DMS53 treated with DMSO at 0.1 percent for 48 hours (cell line): ENCODE measurements around the gene DLGAP4.

Source experiments
- DNase-seq: peaks from one replicate; lab custom pipeline; 2025; ENCODE audit not compliant: unreplicated experiment; lab: John Stamatoyannopoulos, UW

Gene DLGAP4

DNA sequence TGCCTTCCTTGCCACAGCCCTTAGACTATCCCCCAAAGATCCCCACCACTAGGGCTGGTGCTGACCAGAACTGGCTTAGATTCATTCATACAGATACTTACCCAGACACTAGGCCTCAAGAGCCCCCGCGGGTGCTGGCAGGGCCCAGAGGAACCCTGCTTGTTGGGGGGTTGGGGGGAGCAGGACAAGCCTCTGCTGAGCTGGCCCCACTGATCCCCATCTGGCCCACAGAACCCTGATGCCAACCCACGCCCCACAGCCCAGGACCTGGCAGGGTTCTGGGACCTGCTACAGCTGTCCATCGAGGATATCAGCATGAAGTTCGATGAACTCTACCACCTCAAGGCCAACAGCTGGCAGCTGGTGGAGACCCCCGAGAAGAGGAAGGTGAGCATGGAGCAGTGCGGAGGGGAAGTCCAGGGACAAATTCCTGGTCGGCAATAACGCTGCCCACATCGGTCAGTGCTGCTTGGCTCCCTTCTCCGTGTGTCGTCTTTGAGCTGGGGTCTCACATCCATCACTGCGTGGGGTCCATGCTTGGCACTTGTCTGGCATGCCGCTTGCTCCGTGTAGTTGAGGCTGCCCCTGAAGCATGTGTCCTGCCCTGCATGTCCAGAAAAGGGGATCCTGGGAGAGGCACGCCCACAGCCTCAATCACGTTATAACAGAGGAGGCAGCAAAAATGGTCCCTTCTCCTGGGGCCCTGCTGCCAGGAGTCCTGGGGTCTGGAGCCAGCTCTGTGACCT lies 219.7 kb downstream of the DLGAP4 start:
- DNase-seq, result no peak

DNA sequence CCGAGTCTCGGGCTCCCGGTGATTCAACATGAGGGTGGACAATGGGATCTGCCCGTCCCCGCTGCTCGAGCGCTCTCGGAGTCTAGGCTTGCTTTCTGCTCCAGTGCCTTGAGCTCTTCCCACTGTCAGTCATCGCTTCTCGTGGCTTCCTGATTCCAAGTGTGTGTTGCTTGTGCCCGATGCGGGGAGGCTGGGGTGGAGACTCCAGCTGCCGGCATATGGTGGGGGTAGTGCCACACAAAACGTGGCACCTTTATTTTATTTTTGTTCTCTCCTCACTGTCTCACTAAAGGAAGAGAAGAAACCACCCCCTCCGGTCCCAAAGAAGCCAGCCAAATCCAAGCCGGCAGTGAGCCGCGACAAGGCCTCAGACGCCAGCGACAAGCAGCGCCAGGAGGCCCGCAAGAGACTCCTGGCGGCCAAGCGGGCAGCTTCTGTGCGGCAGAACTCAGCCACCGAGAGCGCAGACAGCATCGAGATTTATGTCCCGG lies 220.4 kb downstream of the DLGAP4 start:
- DNase-seq, result no peak

DNA sequence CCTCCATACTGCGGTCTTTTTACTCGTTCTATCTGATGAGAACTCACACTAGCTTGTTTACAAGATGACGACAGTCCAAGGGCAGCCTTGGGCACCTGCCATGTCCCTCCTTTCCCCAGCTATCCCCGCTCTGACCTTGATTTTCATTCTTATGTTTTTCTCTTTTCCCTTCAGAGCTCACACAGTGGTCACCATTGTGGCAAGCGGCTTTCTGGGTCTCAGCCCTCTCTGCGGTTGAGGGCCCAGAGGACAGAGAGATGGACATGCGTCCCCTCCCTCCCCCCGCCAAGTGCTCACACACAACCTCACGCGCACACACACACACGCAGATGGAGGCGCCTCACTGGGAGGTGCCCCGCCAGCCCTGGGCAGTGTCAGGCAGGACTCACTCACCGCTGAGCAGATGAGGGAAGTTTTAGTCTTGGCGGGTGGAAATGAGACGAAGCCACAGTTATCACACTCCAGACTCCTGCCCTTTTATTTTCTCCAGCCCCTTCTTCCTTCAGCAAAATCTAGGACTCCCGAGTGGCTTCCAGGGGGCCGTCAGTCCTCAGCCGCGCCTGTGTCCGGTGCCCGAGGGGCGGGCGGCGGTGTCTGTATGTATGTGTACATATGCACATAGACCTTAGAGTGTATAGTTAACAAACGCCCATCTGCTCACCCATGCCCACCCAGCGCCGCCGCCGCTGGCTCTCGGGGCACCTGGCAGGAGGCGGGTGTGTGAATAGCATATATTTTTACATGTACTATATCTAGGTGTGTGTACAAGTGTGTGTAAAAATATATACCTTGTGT lies 221.4 kb downstream of the DLGAP4 start:
- no peak for DNase-seq

DNA sequence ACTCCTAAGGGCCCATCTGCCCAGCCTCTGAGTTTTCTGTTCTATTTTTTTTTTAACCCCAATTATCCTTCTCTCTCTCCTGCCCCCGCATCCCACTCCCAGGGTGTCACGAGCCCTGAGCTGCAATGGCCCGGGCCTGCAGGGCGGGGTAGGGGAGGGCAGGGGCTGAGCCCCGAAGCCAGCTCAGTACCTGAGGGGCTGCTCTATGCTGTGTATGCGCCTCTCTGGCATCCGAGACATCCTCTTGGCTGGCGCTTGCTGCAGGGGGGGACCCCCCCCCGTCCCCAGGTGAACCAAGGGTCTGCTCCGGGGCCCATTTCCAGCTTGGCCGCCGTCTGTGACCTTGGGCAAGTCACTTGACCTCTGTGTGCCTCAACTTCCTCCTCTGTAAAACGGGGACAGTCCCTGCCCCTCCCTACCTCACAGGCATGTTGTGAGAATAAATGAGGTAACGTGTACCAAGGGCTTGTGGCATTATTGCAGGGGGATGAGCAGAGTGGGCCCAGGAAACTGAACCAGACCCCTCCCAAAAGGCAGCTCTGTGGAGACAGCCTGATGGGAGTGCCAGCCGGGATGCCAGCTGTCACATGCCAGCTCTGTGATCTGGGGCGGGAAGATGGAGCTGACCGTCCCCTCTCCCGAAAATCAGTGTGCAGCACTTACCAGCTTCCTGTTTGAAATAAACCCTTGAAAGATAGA lies 222.2 kb downstream of the DLGAP4 start:
- DNase-seq, result no peak

DNA sequence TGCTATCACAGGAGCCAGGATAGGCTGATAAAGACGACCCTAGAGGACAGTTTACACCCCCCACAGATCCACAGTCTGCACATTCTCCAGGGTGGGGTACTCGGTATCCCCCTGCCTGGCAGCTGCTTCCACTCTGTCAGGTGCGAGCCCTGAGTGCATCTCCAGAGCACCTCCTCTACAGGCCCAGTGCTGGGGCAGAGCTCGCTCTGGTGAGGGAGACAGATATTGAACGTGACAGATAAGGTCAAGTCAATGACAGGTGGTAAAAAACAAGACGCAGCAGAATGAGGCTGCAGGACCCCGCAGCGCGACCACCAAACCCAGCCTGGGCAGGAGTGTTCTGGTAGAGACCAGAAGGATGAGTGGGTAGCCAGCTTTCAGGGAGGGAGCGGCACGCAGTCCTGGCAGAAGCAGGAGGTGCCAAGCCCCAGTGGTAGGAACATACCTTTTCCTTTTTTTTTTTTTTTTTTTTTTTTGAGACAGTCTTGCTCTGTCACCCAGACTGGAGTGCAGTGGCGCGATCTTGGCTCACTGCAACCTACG lies 222.8 kb downstream of the DLGAP4 start:
- no peak for DNase-seq

DNA sequence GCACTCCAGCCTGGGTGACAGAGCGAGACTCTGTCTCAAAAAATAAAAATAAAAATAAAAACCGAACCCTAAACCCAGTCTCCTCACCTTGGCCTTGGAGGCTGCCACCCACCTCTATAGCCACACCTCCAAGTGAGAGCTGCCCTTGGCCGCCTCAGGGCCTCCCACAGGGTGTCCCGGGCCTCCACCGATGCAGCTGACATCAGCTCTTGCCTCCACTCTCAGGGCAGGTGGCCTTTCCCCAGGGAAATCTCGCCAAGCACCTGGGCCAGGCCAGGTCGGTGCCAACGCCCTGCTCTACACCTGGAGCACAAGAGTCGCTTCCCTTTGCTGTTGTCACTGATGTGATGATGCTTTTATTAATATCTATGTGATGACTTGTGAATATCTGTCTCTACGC lies 226.2 kb downstream of the DLGAP4 start:
- DNase-seq, result no peak

DNA sequence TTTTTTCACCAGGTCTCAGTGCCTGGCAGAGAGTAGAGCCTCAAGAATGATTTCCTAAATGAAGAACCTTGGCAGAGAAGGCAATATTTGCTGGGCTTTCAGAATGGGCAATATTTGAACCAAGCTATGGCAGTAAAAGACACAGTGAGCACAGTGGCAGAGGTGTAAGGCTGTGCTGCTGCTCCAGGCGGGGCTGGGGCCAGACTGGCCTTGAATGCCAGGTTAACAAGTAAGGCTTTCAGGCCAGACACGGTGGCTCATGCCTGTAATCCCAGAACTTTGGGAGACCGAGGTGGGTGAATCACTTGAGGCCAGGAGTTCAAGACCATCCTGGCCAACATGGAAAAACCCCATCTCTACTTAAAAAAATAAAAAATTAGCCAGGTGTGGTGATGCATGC lies 226.7 kb downstream of the DLGAP4 start:
- DNase-seq, result no peak

DNA sequence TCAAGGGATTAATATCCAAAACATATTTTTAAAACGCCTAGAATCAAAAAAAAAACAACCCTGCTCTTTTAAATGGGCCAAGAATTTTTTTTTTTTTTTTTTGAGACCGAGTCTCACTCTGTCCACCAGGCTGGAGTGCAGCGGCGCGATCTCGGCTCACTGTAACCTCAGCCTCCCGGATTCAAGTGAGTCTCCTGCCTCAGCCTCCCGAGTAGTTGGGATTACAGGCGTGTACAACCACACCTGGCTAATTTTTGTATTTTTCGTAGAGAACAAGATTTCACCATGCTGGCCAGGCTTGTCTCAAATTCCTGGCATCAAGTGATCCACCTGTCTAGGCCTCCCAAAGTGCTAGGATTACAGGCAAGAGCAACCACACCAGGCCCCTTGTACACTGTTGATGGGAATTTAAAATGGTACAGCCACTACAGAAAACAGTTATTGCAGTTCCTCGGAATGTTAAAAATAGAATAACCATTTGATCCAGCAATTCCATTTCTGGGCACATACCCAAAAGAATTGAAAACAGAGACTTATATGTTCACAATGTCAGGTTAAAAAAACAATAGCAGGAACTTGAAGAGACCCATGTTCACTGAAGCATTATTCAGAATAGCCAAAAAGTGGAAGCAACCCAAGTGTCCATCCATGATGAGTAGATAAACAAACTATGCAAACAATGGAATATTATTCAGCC lies 232.0 kb downstream of the DLGAP4 start:
- DNase-seq, result no peak

DNA sequence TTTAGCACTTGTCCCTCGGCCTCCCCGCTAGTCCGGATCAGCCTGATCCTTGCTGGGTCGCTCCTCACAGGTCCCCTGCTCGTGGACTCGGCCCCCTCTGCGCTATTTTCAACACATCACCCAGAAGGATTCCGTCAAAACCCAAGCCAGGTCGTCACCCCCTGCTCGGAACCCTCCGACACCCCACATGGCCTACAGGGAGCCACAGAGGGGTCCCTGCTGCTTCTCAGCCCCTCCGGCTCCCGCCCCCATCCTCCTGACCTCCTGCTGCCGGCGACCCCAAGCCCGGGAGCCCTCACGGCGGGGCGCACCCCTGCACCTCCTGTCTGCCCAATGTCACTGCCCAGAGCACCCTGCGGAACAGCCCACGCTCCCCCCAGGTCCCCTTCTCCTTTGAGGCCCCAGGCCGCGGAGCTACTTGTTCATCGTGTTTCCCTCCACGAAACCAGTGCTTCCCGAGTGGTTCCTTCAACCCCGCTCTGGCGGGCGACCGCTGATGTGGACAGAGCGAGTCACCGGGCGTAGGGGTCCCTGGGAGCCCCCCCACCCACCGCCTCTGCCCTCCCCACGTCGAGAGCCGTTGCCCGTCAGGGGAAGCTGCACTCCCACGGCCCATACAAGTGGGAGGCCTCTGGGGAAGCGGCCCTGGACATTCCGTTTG lies 234.5 kb downstream of the DLGAP4 start:
- DNase-seq, result no peak

DNA sequence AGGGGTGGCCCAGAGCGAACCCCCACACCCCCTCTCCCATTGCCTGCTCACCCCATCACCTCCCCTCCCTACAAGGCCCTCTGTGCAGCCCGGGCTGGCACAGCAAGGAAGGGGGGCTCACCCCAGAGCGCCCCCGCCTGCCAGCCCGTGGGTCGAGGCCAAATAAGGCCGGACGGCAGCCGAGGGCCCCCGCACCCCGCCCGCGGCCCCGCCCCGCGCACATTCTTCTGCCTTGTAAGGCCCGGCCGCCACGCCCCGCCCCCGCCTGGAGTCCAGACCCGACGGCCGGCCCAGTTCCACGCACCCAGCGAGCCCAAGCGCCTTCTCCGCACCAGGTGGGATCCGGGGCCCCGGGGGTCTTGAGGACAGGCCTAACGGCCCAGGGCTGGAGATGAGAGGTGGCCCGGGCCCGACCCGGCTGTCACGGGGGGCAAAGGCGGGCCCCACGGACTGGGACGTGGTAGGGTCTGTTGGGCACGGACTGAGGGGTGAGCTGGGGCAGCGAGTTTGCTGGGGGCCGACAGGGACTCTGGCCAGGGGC lies 235.2 kb downstream of the DLGAP4 start, which contains the start of gene MYL9:
MYL9 (plus strand) TSS at position 293 of the 541 bp plus-strand sequence. CDS start 3,366 bp downstream, outside the sequence.
- DNase-seq, result no peak

DNA sequence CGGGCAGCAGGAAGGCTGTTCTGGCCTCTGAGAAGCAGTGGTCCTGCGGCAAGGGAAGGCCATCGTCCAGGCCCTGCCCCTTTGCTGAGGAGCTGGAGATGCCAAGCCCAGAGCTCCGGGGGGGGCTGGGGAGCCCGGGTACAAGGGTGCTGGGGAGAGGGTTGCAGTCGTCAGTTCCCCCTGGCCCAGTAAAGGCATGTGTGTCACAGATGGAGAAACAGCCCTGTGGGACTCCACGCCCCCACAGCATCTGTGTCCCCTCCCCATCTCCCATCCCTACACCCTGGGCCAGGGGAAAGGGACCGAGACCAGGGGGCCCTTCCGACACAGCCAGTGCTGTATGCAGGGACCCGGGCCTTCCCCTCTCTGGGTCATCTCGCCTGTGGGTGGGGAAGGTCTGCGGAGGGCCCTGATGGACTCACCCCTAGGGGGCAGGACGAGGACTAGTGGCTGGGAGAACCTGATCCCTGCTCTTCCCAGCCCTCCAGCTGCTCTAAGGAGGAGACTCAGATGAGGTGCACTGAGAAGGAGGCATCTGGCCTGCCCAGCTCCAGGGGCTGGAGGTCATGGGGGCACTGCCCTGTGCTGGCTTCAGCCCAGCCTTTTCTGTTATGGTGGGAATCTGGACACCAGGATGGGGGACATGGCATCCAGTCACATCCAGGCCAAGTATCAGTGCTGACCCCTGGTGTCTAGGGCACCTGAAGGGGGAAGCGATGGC lies 235.8 kb downstream of the DLGAP4 start:
- DNase-seq, result no peak

DNA sequence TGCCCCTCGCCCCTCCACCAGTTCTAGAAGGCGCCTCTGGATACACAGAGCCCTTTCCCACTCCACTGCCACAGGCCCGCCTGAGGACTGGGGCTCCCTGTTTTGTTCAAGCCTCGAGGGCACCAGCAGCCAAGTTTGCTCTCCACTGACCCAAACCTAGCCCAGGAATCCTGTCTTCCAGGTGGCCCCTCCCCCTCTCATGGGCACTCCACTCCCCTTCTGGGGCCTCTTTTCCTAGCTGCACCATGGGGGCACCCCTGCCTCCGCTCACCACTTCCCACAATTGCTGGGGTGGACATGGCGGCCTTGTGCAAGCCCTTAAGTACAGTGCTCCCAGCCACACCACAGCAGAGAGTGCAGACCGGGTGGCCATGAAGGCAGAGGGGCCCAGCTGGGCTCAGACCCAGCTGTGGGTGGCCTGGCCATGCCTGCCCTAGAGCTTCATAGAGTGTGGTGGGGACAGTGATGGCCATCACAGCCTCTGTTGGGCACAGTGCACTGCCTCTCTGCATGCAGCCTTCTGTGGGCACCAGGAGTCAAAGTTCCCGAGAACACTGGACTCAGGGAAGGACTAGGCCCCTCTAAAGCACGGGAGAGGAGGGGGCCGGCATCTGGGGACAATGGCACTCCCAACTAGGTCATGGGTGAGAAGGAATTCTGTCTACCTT lies 236.5 kb downstream of the DLGAP4 start:
- no peak for DNase-seq

DNA sequence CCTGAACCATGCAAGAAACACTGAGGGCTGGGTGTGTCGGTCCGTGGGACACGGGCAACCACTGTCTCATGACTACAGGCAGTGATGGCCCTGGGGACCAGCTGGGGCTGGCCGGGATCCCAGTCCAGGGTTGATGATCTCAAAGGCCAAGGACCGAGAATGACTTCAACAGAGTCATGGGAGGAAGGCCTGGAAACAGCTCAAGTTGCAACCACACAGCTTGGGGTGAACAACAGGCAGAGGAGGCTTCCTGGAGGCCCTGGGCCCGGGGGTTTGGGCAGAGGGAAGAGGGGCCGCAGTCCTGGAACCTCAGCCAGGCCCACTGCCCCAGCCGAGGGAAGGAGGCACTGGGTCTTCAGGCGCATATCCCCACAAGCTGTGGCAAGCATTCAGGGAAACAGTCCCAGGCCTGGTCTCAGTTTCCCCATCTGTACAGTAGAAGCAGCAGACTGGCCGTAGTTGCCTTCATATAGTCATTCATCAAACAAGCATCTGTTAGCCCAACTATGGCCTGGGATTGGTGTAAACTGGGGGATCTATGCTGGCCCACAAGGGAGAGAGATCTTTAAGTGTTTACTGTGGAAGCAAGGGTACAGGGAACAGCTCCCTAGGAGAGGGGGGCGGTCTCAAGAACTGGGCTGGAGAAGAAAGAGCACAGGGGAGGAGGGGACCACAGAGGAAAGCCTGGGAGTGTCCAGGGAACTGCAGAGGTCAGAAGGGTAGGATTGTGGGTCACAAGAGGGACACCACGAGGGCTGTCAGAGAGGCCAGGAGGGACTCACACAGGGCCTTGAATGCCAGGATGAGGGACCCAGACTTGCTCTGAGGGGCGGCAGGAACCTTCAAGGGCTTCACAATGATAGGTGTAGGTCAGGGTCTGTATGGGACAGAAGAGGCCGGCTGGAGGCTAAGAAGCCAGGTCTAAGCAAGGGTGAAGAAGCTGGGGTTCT lies 237.3 kb downstream of the DLGAP4 start:
- DNase-seq, result no peak

DNA sequence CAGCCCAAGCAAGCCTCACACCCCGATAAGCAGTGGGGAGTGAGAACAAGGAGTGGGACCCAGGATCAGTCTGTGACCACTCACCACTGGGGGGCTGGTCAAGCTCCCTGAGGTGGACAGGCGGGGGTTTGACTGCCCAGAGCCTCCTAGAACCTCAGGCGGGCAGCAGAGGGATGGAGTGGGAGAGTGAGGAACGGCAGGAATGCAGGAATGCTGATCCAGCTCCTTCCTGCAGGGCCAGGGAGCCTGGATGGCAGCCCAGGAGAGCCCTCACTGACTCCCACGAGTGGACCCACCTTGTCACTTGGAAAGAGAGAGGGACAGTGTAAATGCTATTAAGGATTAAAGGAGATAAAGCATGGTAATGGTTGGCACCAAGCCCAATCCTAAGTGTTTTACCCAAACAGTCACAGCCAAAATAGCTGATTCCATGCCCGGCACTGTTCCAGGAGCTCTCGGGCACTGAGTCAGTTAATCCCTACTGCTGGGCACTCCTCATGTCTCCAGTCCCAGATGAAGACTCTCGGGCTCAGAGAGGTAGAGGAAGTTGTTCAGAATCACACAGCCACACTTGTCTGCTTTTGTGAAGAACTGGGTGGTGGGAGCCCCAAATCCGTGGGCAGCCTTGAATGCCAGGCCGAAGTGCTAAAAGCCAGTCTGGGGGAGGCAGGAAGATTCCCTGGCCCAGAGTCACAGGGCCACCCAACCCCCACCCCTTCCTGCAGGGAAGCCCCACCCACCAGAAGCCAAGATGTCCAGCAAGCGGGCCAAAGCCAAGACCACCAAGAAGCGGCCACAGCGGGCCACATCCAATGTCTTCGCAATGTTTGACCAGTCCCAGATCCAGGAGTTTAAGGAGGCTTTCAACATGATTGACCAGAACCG lies 238.2 kb downstream of the DLGAP4 start:
- no peak for DNase-seq

DNA sequence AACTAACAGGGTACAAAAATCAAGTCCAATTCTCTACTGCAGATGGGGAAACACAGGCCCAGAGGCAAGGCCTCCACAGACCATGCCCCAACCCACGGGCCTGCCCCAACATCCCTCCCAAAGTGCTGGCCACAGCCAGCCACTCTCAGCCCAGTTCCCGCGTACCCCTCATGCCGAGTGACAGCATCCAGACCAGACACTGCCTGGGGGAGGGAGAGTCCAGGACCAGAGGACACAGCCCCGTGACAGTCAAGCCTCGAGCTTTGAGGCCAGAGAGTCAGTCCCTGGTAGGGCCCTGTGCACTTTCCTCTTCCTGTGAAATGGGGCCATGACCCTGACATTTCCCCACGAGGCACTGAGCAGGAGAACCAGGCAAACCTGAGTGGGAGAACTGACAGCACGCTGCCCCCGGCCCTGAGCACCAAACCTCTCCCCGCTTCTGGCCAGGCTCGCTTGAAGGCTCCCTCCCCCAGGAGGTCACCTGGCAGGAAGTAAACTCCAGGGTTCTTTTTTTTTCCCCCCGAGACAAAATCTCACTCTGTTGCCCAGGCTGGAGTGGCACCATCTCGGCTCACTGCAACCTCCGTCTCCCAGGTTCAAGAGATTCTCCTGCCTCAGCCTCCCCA lies 240.1 kb downstream of the DLGAP4 start:
- no peak for DNase-seq
